ENCODE results near the gene ASTN2.
A peak's percentile ranks its signal among the peaks of the same experiment; 100 is the strongest.
"Not testable (repeated sequence)": the region's sequence is repeated elsewhere in the genome, so short reads cannot be mapped to it uniquely, and the experiment has no call there.

ASTN2 gene

DNA sequence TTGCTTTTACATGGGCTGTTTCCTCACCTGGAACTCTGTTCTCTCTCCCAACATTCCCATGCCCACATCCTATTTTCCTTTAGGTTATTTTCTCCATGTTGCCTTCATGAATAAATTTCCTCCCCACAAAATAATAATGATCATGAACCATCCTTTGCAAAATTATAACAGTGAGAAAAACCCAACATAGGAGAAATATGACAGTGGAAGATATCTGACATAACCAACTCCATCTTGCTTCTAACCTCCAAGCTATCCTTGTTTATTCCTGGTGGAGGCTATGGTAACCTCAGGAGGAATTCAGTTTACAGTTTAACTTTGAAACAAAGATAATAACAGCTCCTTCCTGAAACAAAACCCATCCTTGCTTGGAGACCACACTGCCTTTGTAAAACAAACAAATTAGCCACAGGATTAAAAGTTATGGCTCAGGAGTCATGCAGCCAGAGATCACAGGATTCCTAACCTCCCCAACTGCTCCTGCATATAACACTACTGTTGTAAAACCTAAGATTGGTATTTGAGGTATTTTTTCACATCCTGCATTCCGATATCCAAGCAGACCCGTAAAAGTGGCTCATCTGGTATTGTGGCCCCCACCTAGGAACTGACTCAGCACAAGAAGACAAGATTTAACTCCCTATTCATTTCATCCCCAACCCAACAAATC, 515.4 kb downstream of the ASTN2 start:
- DNase-seq = no peak

- DNase-seq = not testable (repeated sequence)
Observed at GRCh38 chr9:116898131-116898530, 516.7 kb downstream of the ASTN2 start.

DNA sequence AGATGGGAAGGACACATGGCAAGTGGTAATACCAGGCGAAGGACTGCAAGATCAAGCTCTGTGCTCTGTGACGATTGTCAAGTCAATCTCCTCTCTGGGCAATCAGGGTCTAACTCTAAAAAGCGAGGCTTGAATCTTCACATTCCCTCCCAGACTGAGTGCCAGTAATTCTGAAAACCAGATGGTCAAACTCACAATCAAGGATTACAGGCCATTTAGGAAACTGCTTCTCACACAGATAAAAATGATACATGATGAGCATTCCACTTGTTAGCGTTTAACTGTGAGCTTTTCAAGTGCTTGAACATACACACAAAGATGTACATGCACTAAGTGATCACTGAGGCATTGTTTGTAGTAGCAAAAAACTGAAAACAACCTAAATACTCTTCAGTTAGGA, 517.7 kb downstream of the ASTN2 start:
- DNase-seq = no peak

DNA sequence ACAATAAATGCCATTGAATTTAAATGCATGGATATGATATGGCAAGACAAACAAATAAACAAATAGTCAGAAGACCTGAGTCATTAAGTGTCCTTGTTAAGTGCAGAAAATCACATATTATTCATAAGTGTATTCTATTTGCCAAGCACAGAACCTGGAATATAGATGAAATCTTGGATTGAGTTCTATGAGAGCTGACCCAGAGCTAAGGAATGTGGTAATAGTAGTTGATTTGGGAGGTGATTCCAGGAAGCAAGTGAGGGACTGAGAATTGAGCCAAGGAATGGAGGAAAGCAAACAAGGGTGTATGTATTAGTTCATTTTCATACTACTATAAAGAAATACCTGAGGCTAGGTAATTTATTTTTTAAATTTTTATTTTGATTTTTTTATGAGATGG, 518.9 kb downstream of the ASTN2 start:
- no peak for DNase-seq

- no peak for DNase-seq
Observed at GRCh38 chr9:116891424-116891823, 523.4 kb downstream of the ASTN2 start.

GRCh38 chr9:116888476-116888875, 526.4 kb downstream of the ASTN2 start:
- not testable (repeated sequence) for DNase-seq

DNA sequence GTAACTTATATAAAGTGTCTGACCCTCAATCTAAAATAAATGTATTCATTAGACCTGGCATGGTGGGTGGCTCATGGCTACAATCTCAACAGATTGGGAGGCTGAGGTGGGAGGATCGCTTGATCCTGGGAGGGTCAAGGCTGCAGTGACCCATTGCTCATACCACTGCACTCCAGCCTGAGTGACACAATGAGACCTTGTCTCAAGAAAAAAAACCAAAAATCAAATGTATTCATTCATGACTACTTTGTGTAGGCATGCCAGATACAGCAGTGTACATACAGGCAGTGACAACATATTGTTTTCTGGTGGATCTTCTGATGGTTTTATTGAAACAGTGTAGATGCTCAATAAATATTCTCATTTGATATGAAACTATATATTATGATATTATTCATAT, 526.8 kb downstream of the ASTN2 start:
- no peak for DNase-seq

- no peak for DNase-seq
Observed at GRCh38 chr9:116883676-116884075, 531.2 kb downstream of the ASTN2 start.

GRCh38 chr9:116877072-116877471, 537.8 kb downstream of the ASTN2 start:
- no peak for DNase-seq

DNA sequence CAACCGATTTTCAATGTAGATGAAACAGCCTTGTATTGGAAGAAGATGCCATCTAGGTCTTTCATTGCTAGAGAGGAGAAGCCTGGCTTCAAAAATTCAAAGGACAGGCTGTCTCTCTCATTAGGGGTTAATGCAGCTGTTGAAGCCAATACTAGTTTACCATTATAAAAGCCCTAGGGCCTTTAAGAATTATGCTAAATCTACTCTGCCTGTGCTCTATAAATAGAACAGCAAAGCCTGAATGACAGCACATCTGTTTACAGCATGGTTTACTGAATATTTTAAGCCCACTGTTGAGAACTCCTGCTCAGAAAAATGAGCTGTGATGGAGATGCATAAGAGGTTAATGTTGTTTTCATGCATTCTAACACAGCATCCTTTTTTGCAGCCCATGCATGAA, 539.3 kb downstream of the ASTN2 start:
- DNase-seq = no peak

DNA sequence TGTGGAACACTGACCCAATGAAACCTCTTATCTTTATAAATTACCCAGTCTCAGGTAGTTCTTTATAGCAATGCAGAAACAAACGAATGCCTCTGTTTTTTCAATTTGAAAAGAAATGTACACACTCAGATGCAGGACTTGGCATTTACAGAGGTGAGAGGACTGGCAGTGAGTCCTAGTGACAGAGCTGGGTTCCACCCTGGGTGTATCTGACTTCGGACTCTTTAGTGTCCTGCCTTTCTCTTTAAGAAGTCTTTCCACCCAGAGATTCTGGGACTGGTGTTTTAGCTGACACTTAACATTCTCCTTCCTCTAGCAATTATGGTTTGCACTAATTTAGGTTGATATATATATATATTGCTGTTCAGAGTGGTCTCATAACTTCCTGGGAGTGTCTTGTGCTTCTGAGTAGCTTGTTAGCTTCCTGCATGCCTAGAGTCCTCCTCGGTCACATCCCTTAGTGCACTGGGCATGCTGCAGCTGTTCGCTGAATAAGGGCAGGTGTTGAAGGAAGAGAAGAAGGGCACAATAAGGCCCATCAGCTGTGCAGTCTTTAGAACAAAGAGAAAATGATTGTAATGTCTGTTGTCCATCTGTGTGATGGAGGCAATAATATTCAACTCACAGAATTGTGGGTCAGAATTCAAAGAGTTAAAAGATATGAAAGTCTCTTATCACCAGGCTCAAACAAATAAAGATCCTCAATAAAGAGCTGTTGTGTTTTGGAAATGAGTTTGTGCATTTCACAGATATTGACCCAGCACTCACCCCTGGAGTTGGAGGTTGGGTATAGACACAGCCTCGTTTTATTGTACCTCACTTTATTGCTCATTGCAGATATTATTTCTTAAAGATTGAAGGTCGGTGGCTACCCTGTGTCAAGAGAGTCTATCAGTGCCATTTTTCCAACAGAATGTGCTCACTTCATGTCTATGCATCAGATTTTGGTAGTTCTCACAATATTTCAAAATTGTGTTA, 540.6 kb downstream of the ASTN2 start:
- no peak for DNase-seq

- no peak for DNase-seq
Observed at GRCh38 chr9:116873491-116873890, 541.4 kb downstream of the ASTN2 start.

DNA sequence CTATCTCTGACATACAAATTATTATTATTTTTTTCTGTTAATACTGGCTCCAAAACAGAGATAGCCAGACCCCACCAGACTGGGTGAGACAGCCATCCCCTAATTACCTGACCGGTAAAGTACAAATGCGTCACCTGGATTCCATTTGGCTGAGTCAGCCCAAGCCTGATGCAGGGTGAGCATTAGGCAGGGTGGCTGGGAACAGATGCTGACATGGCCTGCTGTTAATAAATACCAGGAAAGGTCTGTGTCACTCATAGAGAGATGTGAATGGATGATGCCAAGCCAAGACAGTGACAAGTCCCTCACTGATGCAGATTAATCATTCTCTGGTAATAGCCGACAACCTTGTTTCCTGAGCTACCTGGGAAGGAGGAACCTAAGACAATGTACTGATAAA, 544.3 kb downstream of the ASTN2 start:
- no peak for DNase-seq

- DNase-seq = no peak
Observed at GRCh38 chr9:116868201-116868600, 546.7 kb downstream of the ASTN2 start.

- no peak for DNase-seq
Observed at GRCh38 chr9:116861321-116861720, 553.5 kb downstream of the ASTN2 start.

GRCh38 chr9:116860509-116861120, 554.2 kb downstream of the ASTN2 start:
- peak; percentile 1 for DNase-seq

GRCh38 chr9:116859763-116860162, 555.1 kb downstream of the ASTN2 start:
- no peak for DNase-seq

DNA sequence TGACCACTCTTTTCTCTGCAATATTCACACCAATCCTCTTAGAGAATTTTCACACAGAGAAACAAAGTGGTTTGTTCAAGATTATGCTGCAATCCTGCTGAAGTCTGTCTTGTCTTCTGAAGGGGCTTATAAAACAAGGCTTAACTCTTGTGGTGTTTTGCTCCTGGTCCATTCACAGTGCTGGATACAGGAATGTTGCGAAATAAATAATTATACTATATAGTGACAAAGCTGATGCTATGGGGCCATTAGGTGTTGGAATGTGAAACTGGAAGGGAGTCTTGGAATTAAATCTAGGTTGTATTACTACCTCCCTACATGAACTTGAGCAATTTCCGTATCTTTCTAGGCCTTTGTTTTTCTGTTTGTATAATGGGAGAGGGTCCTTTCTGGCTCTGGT, 557.5 kb downstream of the ASTN2 start:
- DNase-seq = no peak

GRCh38 chr9:116855881-116856662, 558.8 kb downstream of the ASTN2 start:
- no peak for DNase-seq

- DNase-seq = no peak
Observed at GRCh38 chr9:116849721-116850120, 565.1 kb downstream of the ASTN2 start.

DNA sequence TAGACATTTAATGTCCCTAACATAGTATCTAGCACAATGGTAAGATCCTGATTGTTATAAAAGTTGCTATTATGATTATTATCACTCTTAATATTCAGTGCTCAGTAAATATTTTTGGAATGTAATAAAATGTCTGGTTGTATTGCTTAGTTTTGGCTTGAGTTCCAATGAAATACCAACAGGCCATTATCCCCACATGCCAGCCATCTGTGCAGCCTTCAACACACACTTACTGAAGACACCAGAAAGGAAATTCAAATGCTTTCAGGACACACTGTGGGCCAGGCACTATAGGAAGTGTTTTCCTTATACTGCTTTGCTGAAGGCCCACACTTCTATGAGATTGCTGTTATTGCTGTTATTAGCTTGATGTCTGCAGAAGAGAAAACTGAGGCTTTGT, 570.2 kb downstream of the ASTN2 start:
- no peak for DNase-seq

- no peak for DNase-seq
Observed at GRCh38 chr9:116843863-116844620, 570.8 kb downstream of the ASTN2 start.
